Activated CD8-positive, alpha-beta T cell treated with anti-CD3 and anti-CD28 coated beads for 36 hours (primary cell): ENCODE results near the gene E4F1. TPM values are rescaled to one million over a fixed set of nuclear protein-coding genes. Genes with fewer than 3 reads are reported as not detected.
A peak's percentile ranks its signal among the peaks of the same experiment; 100 is the strongest.

ENCODE experiments used
- ATAC-seq: fragments of 200-7000 bp; cut with Tn5 transposase; one replicate; pipeline ENCODE4 v1.10.0; 2021; ENCODE audit warnings: mild to moderate bottlenecking, moderate library complexity
- CTCF ChIA-PET: fragments of 350-600 bp; sonication (Branson Sonifier 250); formaldehyde crosslinking; loops from one replicate; lab custom pipeline; 2021; ENCODE audit warnings: antibody characterized with exemption; lab: Charles Lee
- POLR2A ChIA-PET: fragments of 350-600 bp; sonication (Branson Sonifier 250); formaldehyde crosslinking; loops from one replicate; lab custom pipeline; 2021; ENCODE audit warnings: antibody characterized with exemption; lab: Charles Lee
- DNase-seq: peaks from one replicate; pipeline ENCODE4 v3.0.0-alpha.2; 2020
- H3K27ac Mint-ChIP-seq: one replicate; pipeline ENCODE4 v1.8.0; 2021; ENCODE audit warnings: mild to moderate bottlenecking, mixed read lengths
- H3K27me3 Mint-ChIP-seq: one replicate; pipeline ENCODE4 v1.8.0; 2021; ENCODE audit warnings: mixed read lengths
- H3K36me3 Mint-ChIP-seq: one replicate; pipeline ENCODE4 v1.8.0; 2021; ENCODE audit warnings: low read depth, mixed read lengths
- H3K4me1 Mint-ChIP-seq: one replicate; pipeline ENCODE4 v1.8.0; 2021; ENCODE audit warnings: low read depth, mixed read lengths
- H3K4me3 Mint-ChIP-seq: one replicate; pipeline ENCODE4 v1.8.0; 2021; ENCODE audit warnings: mild to moderate bottlenecking, moderate library complexity, mixed read lengths
- H3K9me3 Mint-ChIP-seq: one replicate; pipeline ENCODE4 v1.8.0; 2021; ENCODE audit warnings: mixed read lengths
- CTCF ChIP-seq: fragments of 200-600 bp; IDR thresholded peaks from one replicate; pipeline ENCODE4 v1.8.0; 2022; ENCODE audit warnings: antibody characterized with exemption, mild to moderate bottlenecking
- intact Hi-C: fragments of 100-400 bp; cut with micrococcal nuclease; formaldehyde crosslinking; loops from one replicate; pipeline ENCODE4 v1.10.0; 2022
- total RNA-seq, 2 experiments: library from RNA; stranded (reverse); gene quantifications; one replicate each; pipeline ENCODE4 v1.2.3, GENCODE V29; 2021

Gene E4F1
- total RNA-seq, 2 experiments from 2014 or later, result 19.4 to 21.1 TPM

GRCh38 chr16:2176047-2176446, 47.3 kb upstream of the E4F1 start:
- no peaks in the 10 kb centered on the region for H3K9me3 Mint-ChIP-seq
- DNase-seq (no peak), ATAC-seq (no peak)
- ChIA-PET POLR2A (no interaction called here), CTCF (no interaction called here)
- H3K27me3 Mint-ChIP-seq, result no peaks in the 10 kb centered on the region
- intact Hi-C loops, result no loop called here
- TF ChIP-seq CTCF, result no peak
- no peaks in the 10 kb centered on the region for H3K4me1 Mint-ChIP-seq
- H3K4me3 Mint-ChIP-seq, result no peak overlapping the region
- H3K36me3 Mint-ChIP-seq, result peaks cover 18% of the 10 kb centered on the region
- H3K27ac Mint-ChIP-seq, result no peak overlapping the region

- DNase-seq (no peak), ATAC-seq (no peak)
- no peak for TF ChIP-seq CTCF
- ChIA-PET POLR2A (interaction anchor here (1.0 kb wide), 1 partner anchor 26 kb away, joined by 3 read pairs; no protein-coding TSS in a partner anchor), CTCF (no interaction called here)
- peaks cover 15% of the 10 kb centered on the region for H3K36me3 Mint-ChIP-seq
- H3K27me3 Mint-ChIP-seq, result no peaks in the 10 kb centered on the region
- H3K4me3 Mint-ChIP-seq, result no peak overlapping the region
- H3K27ac Mint-ChIP-seq, result no peak overlapping the region
- no peaks in the 10 kb centered on the region for H3K9me3 Mint-ChIP-seq
- intact Hi-C loops, result no loop called here
- no peaks in the 10 kb centered on the region for H3K4me1 Mint-ChIP-seq
Observed at GRCh38 chr16:2177101-2177500, 46.3 kb upstream of the E4F1 start.

- no peaks in the 10 kb centered on the region for H3K4me1 Mint-ChIP-seq
- no peak overlapping the region for H3K27ac Mint-ChIP-seq
- TF ChIP-seq CTCF, result no peak
- no peak for DNase-seq
- ChIA-PET POLR2A (interaction anchor here (1.0 kb wide), 1 partner anchor 26 kb away, joined by 3 read pairs; no protein-coding TSS in a partner anchor), CTCF (no interaction called here)
- no peaks in the 10 kb centered on the region for H3K27me3 Mint-ChIP-seq
- intact Hi-C loops, result no loop called here
- ATAC-seq, result no peak
- no peak overlapping the region for H3K4me3 Mint-ChIP-seq
- peaks cover 15% of the 10 kb centered on the region for H3K36me3 Mint-ChIP-seq
- no peaks in the 10 kb centered on the region for H3K9me3 Mint-ChIP-seq
Observed at GRCh38 chr16:2177561-2177960, 45.8 kb upstream of the E4F1 start.

GRCh38 chr16:2178321-2179106, 44.9 kb upstream of the E4F1 start:
- peak; percentile 47 for DNase-seq
- Mint-ChIP-seq H3K27me3 (no peaks in the 10 kb centered on the region), H3K9me3 (no peaks in the 10 kb centered on the region), H3K27ac (no peak overlapping the region), H3K4me3 (no peak overlapping the region), H3K36me3 (peaks cover 15% of the 10 kb centered on the region), H3K4me1 (no peaks in the 10 kb centered on the region)
- ChIA-PET CTCF (no interaction called here), POLR2A (no interaction called here)
- no peak for TF ChIP-seq CTCF
- peak; percentile 85 for ATAC-seq
- intact Hi-C loops, result no loop called here

GRCh38 chr16:2179107-2179501, 44.3 kb upstream of the E4F1 start:
- no peak overlapping the region for H3K27ac Mint-ChIP-seq

More at GRCh38 chr16:2179107-2179501, 44.3 kb upstream of the E4F1 start:
- DNase-seq (no peak), ATAC-seq (no peak)
- no peak for TF ChIP-seq CTCF
- Mint-ChIP-seq H3K4me3 (no peak overlapping the region), H3K27me3 (no peaks in the 10 kb centered on the region), H3K4me1 (no peaks in the 10 kb centered on the region), H3K36me3 (peaks cover 12% of the 10 kb centered on the region), H3K9me3 (no peaks in the 10 kb centered on the region)
- POLR2A ChIA-PET, result no interaction called here
- intact Hi-C loops, result no loop called here
- CTCF ChIA-PET, result no interaction called here
